Inferior parietal cortex (tissue), 1 donor: ENCODE results near the gene KCNA10.

ENCODE experiments used
- DNase-seq: peaks from one replicate; pipeline ENCODE4 v3.0.0-alpha.2; 2016; ENCODE audit errors: extremely low spot score

Gene KCNA10

DNA sequence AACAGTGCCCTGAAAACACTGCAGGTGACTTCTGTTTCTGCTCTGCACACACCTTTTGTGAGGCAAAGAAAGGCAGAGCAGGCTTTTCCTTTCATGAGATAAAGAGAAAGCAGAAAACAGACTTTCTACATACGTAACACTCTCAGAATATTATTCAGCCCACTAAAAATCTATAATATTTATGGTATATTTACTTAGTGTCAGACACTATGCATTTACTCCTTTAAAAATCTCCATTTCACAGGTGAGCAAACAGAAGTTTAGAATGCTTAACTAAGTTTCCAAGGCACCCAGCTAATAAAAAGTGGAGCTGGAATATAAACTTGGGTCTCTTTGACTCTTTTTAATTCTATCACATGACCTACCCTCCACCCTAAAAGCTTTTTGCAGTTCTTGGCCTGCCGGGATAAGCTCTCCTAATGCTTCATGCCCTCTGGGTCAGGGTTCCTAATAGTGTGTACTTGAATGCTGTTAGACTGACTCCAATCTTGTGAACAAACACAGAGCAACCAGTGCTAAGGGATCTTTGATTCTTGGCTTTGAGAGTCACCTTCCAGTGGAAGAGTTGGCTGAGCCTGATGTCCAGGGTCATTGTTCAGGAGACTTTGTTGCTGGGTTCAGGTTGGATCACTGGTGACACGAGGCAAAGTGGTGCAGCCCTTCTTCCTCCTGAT, 40.9 kb downstream of the KCNA10 start:
- no peak for DNase-seq

DNA sequence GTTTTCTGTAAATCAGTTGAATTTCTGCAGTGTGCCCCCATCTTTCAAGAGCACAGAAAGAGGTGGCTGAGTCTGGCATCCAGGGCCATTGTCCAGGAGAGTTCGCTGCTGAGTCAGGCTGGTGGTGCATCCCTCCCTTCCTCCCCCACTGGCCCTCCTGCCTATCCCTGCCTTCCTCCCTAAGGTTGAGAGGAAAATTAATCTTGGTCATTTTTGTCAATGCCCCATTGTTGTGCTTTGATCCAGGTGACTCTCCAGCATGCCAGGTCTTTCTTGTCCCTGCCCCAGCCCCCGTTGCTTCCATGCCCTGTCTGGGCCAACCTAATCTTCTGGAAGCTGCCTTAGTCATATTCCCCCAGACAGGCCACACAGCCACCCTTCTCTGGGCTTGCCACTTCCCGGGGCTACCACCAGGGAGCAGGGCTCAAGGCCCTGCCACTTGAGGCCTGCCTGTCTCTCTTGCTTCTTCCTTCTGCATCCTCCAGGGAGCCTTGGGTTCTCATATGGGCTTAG, 41.5 kb downstream of the KCNA10 start:
- DNase-seq: no peak

DNA sequence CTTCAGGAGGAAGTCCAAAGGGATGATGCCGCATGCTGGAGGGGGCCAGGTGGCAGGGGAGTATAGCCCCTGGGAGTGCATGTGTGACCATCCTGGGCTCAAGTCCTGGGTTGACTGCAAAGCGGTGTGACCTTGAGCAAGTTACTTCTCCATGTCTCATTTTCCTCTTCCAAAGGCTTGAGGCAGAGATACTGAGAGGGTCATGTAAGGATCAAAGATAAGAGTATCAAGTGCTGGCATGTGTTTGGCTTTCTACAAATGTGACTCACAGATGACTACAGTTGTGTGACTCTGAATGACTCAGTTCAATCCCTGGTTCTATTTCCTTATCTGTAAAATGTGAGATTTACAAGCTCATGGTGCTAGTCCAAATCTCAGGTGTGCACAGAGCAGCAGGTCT, 41.9 kb downstream of the KCNA10 start:
- no peak for DNase-seq

DNA sequence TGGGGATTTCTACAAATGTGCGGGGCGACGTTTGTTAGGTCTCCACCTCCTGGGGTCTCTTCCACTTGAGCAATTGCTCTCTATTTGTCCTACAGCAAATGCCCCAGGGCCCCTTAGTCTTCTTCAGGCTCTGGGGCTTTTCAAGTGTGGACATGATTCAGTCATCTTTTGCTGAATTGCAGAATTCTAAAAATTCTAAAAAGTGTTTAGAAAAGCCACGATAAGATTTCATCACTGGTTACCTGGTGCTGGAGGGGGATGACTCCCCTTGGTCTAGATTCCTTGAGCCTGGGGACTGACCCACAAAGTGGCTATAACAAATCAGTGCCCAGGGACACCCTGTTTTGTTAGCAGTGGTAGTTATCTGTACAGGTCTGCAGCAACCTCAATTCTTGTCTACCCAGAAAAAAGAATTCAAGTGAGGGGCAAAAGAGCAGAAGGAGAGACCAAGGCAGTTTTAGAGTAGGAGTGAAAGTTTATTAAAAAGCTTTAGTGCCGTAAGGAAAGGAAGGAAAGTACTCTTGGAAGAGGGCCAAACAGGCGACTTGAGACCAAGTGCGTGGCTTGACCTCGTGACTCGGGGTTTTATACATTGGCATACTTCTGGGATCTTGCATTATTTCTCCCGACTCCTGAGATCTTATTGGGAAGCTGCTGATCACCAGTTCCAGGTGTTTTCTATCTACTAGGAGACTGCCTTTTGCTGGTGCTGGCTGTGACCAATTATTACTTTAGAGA, 42.8 kb downstream of the KCNA10 start:
- no peak for DNase-seq

DNA sequence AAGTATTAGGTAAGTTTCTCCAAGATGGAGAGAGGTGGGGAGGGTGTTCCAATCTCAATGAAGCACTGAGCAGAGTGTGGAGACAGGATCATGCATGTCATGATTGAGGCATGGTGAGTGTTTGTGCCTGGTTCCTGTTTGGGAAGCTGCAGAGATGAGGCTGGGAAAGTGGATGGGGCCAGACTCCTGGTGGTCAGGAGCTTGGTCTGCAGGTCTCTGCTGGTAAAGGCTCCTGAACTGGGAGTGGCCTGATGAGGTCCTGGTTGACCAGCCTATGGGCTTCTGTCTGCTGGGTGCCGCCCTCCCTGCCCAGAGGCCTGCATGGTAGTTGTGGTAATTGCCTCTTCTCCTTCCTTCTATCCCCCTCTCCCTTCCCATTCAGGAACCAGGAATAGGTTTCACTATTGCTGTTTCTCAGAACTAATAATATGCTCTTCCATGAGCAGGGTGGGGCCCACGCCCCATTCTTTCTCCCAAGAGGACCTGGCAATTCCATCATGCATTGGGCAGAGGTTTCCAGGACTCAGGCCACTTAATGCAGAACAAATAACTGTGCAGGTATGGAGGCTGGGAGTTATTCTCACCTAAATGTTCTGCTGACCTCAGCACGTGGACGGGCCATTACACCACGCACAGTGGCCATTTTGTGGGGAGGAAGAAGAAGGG, 43.5 kb downstream of the KCNA10 start:
- DNase-seq: no peak

DNA sequence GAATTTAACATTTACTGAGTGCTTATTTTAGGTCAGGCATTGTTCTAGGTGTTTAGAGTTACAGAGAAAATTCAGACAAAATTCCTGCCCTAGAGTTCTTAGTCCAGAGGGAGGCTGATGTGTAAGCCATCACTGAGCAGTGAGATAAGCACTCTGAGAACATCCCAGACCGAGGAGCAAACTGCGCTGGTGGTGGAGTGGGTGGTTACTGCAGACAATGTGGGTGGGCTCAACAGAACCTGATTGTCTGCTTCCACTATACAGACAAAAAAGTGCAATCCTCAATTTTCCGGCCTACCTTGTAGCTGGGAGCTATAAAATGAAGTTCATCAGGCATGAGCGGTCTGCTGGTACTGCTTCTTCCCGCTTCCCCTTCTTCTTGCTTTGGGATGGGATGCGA, 44.5 kb downstream of the KCNA10 start:
- no peak for DNase-seq

DNA sequence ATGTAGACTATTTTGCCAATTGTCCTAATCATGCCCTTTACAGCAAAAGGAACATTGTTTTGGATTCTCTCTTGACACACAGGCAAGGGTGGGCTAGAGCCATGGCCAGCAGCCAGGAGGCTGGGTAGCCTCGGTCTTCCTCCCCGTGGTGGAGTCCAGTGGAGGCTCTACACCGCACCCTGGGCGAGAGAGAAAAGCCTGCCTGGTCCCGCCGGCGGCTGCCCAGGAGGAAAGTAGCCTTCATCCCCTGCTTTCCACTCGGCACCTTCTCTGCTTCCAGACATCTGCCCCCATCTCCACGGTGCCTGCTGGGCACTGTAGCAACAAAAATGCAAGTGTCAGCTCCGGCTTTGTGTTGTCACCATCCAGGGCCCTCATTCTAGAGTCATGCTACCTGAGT, 46.4 kb downstream of the KCNA10 start:
- DNase-seq: no peak

DNA sequence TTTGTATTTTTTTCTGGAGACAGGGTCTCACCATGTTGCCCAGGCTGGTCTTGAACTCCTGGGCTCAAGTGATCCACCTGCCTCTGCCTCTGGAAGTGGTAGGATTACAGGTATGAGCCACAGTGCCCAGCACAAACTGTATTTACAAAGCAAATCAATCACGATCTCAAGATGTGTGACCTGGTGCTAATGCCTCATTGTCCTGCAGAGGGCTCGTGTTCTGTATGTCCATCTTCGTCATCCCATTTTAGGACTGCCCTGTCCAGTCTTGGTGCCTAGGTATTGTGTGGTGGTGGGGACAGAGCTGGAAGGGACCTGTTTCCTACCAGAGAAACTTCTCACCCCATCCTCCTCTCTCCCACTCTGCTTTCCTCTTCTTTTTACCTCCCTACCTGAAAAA, 47.8 kb downstream of the KCNA10 start:
- DNase-seq: no peak
